SK-N-MC (cell line): ENCODE results near the gene MAD2L1.

Experiments
- DNase-seq: peaks from one replicate; pipeline ENCODE4 v3.0.0-alpha.2; 2011; ENCODE audit warnings: low read depth, low spot score
- H3K27ac ChIP-seq: fragments of 200-600 bp; sonication (generic); 2 replicates; pipeline ENCODE4 v1.5.1; 2016; ENCODE audit warnings: mixed run types
- H3K36me3 ChIP-seq: fragments of 200-600 bp; sonication (generic); 2 replicates; pipeline ENCODE4 v1.6.1; 2017; ENCODE audit warnings: antibody characterized with exemption, low read length, mixed read lengths; ENCODE audit not compliant: insufficient read depth
- H3K4me3 ChIP-seq: fragments of 200-600 bp; sonication (generic); 2 replicates; pipeline ENCODE4 v1.5.1; 2016
- H3K9ac ChIP-seq: fragments of 200-600 bp; sonication (generic); 2 replicates; pipeline ENCODE4 v1.8.0; 2017; ENCODE audit warnings: mixed run types, mixed read lengths; ENCODE audit not compliant: insufficient read length
- H3K9me3 ChIP-seq: fragments of 200-600 bp; sonication (generic); 2 replicates; pipeline ENCODE4 v1.6.1; 2017; ENCODE audit warnings: low read depth, mild to moderate bottlenecking, antibody characterized with exemption, low read length, moderate library complexity, mixed read lengths
- EZH2 ChIP-seq: fragments of 200-600 bp; sonication (generic); IDR thresholded peaks from one replicate; pipeline ENCODE4 v1.6.1; 2017; ENCODE audit warnings: antibody characterized with exemption
- FOXP2 ChIP-seq: optimal IDR thresholded peaks from 2 replicates; pipeline ENCODE3; 2011; ENCODE audit warnings: mild to moderate bottlenecking, moderate library complexity; ENCODE audit not compliant: insufficient read depth; ENCODE audit errors: extremely low read length, control extremely low read depth
- POLR2AphosphoS5 ChIP-seq: IDR thresholded peaks from 2 replicates; pipeline ENCODE4 v1.6.1; 2012; ENCODE audit warnings: mild to moderate bottlenecking, low read depth, low read length, borderline replicate concordance

Gene MAD2L1

DNA sequence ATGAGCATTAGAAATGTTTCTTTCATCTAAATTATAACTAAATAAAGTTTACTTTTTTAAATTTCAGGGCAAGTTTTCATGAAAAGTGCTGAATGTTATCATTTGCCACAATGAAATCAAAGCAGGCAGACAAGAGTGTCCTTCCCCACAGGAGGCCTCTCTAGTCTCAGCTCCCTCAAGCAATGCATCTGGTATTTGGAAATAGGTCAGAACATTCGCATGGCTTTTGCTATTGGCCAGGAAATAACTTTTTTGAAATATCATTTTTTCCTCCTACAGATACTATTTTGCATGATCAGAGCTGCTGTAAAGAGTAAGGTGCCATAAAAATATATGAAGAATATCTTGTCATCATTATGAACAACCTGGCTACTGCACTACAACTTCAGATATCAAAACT lies 41.1 kb downstream of the MAD2L1 start:
- H3K36me3 ChIP-seq: no peaks in the 10 kb centered on the region
- DNase-seq: no peak
- no peak for TF ChIP-seq FOXP2
- TF ChIP-seq POLR2AphosphoS5: no peak
- TF ChIP-seq EZH2: no peak
- no peak overlapping the region for H3K4me3 ChIP-seq
- no peaks in the 10 kb centered on the region for H3K9me3 ChIP-seq
- no peak overlapping the region for H3K27ac ChIP-seq
- no peak overlapping the region for H3K9ac ChIP-seq

DNA sequence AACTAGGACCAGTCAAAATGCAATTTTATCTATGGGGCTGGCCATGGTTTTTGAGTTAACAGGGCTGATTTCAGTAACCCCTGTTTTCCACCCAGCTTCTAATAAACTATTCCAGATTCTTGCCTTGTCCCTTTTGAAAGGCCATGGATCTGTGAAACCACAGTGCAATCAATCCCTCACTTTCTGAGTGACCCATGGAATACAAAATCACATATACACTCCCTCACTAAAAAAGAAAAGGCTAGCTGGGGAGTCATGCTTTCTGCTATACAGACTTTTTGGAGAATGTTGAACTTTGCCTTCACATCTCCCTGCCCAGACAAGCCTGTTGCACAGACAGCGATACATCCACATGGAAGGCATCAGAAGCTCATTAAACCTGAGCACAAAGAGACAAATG lies 47.9 kb downstream of the MAD2L1 start:
- no peak overlapping the region for H3K9ac ChIP-seq
- no peak for DNase-seq
- H3K27ac ChIP-seq: no peak overlapping the region
- H3K4me3 ChIP-seq: no peak overlapping the region
- TF ChIP-seq POLR2AphosphoS5 (no peak), EZH2 (no peak), FOXP2 (no peak)
- H3K9me3 ChIP-seq: no peaks in the 10 kb centered on the region
- H3K36me3 ChIP-seq: no peaks in the 10 kb centered on the region

DNA sequence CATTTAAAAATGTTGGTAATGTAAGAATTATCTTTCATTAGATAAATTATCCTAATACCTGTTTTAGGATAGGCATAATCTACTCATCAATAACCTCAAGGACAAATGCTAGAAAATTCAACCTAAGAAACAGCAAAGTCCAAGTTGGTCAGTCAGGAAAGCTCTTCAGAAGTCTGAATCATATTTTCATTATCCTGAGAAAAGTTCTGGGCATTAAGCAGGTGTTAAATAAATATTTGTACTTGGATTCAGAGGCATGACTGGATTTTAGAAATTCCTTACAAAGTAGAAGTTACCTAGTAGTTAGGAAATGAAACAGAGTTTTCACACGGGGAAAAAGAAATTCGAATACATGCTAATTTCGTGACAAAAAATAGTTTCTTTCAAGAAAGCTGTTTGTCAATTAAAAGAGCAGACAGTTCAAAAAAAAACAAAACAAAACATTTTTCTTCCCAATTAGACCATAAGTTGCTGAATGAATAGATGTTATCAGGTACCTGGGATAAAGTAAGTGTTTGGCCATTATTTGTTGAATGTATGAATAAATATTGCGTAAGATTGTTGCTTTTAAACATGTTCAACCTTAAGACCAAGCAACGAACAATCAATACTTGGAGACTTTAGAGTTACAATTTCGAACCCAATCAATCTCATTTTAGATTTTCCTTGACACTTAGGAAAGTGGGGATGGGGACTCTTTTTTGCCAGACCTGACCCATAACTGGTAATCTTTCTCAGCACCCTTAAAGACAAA lies 48.5 kb downstream of the MAD2L1 start:
- no peak overlapping the region for H3K4me3 ChIP-seq
- no peaks in the 10 kb centered on the region for H3K36me3 ChIP-seq
- no peaks in the 10 kb centered on the region for H3K9me3 ChIP-seq
- no peak overlapping the region for H3K27ac ChIP-seq
- H3K9ac ChIP-seq: no peak overlapping the region
- DNase-seq: no peak
- TF ChIP-seq FOXP2: no peak
- no peak for TF ChIP-seq POLR2AphosphoS5
- no peak for TF ChIP-seq EZH2

DNA sequence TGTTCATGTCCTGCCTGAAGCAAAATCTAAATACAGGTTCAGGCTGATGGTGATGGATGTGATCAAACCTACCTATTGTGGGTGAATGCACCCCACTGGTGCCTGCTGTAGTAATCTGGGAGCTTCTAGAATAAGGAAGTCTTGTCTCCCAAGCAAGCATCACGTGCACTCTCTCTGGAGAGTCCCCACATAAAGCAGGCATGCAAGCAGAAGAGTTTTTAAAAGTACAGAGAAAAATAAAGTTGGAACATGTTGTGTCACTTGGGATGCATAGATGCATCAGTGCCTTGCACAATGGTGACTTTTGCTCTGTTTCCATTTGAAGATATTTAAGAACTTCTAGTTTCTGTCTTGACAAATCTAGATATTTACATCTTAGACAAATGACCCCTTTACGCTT lies 54.9 kb downstream of the MAD2L1 start:
- no peak for TF ChIP-seq POLR2AphosphoS5
- TF ChIP-seq FOXP2: no peak
- no peak for TF ChIP-seq EZH2
- H3K4me3 ChIP-seq: no peak overlapping the region

DNA sequence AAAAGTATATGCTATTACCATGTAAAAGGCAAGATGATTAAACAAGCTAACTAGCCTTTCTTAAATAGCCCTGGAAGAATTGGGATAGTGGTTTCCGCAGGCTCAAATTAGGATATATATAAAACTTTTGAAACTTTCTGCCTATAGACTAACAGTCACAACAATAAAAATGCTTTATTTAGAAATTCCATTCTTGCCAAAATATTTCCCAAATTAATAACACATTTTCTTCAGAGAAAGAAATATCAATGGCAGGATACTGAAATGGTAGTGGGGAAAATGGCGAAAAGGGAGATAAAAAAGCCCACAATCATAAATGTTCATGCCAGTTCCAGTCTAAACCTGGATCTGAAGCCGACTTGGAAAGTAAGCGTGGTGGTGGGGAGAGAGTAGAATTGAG lies 56.0 kb downstream of the MAD2L1 start:
- Histone ChIP-seq H3K27ac (no peak overlapping the region), H3K4me3 (no peak overlapping the region), H3K9me3 (no peaks in the 10 kb centered on the region), H3K36me3 (no peaks in the 10 kb centered on the region), H3K9ac (no peak overlapping the region)
- DNase-seq: no peak
- TF ChIP-seq EZH2: no peak
- no peak for TF ChIP-seq POLR2AphosphoS5
- no peak for TF ChIP-seq FOXP2

More for the DNA sequence above, 54.9 kb downstream of the MAD2L1 start:
- Histone ChIP-seq H3K9me3 (no peaks in the 10 kb centered on the region), H3K36me3 (no peaks in the 10 kb centered on the region), H3K27ac (no peak overlapping the region), H3K9ac (no peak overlapping the region)
- no peak for DNase-seq

DNA sequence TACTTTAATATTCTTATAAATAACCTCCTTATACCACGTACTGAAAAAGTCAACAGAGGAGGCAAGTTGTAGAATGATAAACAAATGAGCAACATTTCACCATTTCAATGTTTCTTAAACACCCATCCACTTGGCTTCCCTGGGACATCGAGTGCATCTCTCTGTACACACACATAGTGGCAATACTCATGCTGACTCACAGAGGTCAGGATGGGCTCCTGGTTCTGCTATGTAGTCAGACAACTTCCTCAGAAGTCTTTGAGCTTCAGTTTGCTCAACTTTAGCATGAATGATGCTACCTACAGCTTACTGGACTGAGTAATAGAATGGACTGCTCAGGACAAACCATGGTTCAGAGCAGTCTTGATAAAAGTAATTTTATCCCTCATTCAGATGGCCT lies 56.9 kb downstream of the MAD2L1 start:
- no peak for TF ChIP-seq EZH2
- TF ChIP-seq POLR2AphosphoS5: no peak
- no peak for TF ChIP-seq FOXP2
- Histone ChIP-seq H3K9me3 (no peaks in the 10 kb centered on the region), H3K4me3 (no peak overlapping the region), H3K27ac (no peak overlapping the region), H3K36me3 (no peaks in the 10 kb centered on the region), H3K9ac (no peak overlapping the region)
- DNase-seq: no peak

DNA sequence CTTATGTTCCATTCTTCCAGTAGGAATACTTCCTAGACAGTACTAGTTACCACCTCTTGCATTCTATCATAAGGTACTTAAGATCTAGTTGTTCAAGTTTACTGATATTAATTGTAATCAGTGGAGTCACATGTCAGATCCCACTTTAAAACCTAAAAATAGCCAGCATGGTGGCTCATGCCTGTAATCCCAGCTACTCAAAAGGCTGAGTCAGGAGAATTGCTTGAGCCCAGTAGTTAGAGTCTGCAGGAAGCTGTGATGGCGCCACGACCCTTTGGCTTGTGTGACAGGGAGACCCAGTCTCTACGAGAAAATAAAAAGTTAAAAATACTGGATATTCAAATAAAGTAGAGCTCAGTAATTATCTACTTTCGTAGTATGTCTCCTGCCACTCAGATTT lies 57.7 kb downstream of the MAD2L1 start:
- H3K36me3 ChIP-seq: no peaks in the 10 kb centered on the region
- H3K9ac ChIP-seq: no peak overlapping the region
- H3K4me3 ChIP-seq: no peak overlapping the region
- TF ChIP-seq EZH2: no peak
- TF ChIP-seq FOXP2: no peak
- TF ChIP-seq POLR2AphosphoS5: no peak
- H3K27ac ChIP-seq: no peak overlapping the region
- no peaks in the 10 kb centered on the region for H3K9me3 ChIP-seq
- no peak for DNase-seq

DNA sequence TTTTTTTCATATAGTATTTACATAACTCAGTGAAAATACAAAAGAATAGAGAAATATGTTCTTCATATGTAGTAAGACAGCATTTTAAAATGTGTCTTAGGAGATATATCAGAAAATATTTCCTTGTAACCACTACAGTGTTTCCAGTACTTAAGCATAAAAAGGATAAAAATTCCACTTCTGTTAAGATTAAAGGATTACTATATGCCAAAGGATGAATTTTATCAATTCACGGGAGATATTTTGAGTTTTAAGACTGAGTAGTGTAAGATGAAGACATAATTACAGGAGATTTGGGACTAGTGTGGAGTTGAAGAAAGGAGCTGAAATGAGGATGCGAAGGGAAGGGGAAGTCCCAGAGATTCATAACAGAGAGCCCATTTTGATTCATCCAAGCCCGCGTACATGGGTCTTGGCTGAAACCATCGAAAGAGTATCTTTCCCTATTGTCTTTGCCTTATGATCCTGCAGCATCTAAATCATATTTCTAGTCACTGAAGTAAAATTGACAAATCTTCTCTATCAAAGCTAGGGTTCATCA lies 58.7 kb downstream of the MAD2L1 start:
- TF ChIP-seq POLR2AphosphoS5 (no peak), FOXP2 (no peak), EZH2 (no peak)
- DNase-seq: no peak
- Histone ChIP-seq H3K9ac (no peak overlapping the region), H3K9me3 (no peaks in the 10 kb centered on the region), H3K36me3 (no peaks in the 10 kb centered on the region), H3K4me3 (peak overlapping the region; percentile 39), H3K27ac (peak overlapping the region; percentile 78)
